ENCODE results near the gene TTC33. TPM values are rescaled to one million over a fixed set of nuclear protein-coding genes. Genes with fewer than 3 reads are reported as not detected.

TTC33 gene
- total and polyA plus RNA-seq, 2 of the 13 experiments (the other 11 are each of a cell fraction or from before 2014, with no cell fraction given) = 4.5 to 20.0 TPM

DNA sequence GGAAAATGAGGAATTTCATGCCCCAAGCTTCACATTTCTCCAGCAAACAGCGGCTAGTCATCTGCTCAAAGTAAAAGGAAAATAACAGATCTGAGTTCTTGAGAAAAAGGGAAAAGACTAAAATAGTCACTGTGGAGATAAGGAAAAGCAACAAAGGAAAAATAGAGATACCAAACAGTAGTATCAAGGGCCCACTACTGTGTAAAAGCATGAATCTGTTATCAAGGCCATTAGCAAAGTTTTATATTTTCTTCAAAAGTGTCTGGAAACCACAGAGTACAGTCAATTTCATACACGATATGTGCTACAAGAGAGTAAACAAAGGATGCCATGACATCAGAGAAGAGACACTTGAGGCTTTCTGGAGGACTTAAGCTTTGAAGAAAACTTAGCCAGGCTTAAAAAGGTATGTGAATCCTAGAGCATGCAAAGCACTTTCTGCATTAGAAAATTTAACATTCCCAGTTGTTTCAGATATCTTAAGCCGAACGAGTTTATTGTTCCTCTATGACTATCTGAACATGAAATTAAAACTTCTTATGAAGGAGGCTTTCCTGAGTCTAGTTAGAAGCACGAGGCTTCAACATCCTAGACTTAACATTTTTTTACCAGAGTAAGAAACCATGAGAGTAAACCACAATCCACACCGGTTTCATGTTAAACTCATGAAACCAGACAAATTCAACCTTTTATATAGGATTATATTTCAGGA is 1.2 kb downstream of the TTC33 start (continued):
- TF ChIP-seq GABPA (IDR thresholded peaks at IDR 0.05; ENCODE audit: low read depth, low read length) (no peak), GABPA (CRISPR knock-in tag; IDR thresholded peaks at IDR 0.05; ENCODE audit: low read depth) (no peak; the same call in 1 of the 2 replicates)

DNA sequence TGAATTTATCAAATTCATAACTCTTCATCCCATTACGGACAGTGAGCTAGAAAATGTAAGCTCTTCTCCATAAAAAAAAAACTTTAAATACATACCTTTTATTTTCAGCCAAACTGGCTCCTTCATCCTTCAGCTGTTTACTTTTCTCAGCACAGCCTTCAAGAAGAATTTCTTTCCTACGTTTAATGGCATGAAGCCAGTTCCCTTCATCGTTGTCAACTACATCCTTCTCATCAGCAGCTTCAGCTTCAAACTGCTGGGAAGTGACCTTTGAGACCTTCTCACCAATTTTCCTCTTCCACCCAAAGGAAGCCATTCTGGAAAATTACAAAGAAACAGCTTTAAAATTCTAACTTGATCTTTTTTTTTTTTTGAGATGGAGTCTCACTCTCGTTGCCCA is 9.1 kb downstream of the TTC33 start:
- H3K4me3 ChIP-seq (replicated peaks in 1 of 3; ENCODE audit: insufficient read depth in 1 of 3, low read depth in 2 of 3, low read length in 3 of 3) = no peak overlapping the region
- WGBS (ENCODE audit: low lambda C conversion rate) = 82% methylated on average over 4 of the region's 4 CpGs
- ATAC-seq = no peak
- TF ChIP-seq PITX1 (CRISPR knock-in tag; IDR thresholded peaks at IDR 0.05) = no peak
- TF ChIP-seq PHF5A (CRISPR knock-in tag; IDR thresholded peaks at IDR 0.05; ENCODE audit: low read depth, unreplicated experiment) = no peak
- no peak for TF ChIP-seq SRSF9 (IDR thresholded peaks at IDR 0.05; ENCODE audit: borderline replicate concordance, insufficient read depth, low read depth, low read length, poor library complexity, severe bottlenecking)
- TF ChIP-seq MIER2 (CRISPR knock-in tag; IDR thresholded peaks at IDR 0.05) = no peak
- TF ChIP-seq ZNF180 (CRISPR knock-in tag; IDR thresholded peaks at IDR 0.05; ENCODE audit: borderline replicate concordance, low read depth) = no peak
- no peak for TF ChIP-seq ZNF639 (CRISPR knock-in tag; conservative IDR thresholded peaks at IDR 0.05)
- no peak for TF ChIP-seq DPF2 (CRISPR knock-in tag; IDR thresholded peaks at IDR 0.05; ENCODE audit: borderline replicate concordance, low read depth)
- no peak for TF ChIP-seq FOXC1 (CRISPR knock-in tag; IDR thresholded peaks at IDR 0.05; ENCODE audit: borderline replicate concordance)
- no peak for TF ChIP-seq ZNF652 (CRISPR knock-in tag; IDR thresholded peaks at IDR 0.05; ENCODE audit: borderline replicate concordance, low read depth)
- TF ChIP-seq ZNF235 (CRISPR knock-in tag; IDR thresholded peaks at IDR 0.05; ENCODE audit: borderline replicate concordance) = no peak
- TF ChIP-seq ZIK1 (CRISPR knock-in tag; IDR thresholded peaks at IDR 0.05; ENCODE audit: borderline replicate concordance, low read depth) = no peak
- TF ChIP-seq, protein P1, sequence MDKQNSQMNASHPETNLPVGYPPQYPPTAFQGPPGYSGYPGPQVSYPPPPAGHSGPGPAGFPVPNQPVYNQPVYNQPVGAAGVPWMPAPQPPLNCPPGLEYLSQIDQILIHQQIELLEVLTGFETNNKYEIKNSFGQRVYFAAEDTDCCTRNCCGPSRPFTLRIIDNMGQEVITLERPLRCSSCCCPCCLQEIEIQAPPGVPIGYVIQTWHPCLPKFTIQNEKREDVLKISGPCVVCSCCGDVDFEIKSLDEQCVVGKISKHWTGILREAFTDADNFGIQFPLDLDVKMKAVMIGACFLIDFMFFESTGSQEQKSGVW (CRISPR knock-in tag; IDR thresholded peaks at IDR 0.05; ENCODE audit: borderline replicate concordance) = no peak
- TF ChIP-seq, protein P2, sequence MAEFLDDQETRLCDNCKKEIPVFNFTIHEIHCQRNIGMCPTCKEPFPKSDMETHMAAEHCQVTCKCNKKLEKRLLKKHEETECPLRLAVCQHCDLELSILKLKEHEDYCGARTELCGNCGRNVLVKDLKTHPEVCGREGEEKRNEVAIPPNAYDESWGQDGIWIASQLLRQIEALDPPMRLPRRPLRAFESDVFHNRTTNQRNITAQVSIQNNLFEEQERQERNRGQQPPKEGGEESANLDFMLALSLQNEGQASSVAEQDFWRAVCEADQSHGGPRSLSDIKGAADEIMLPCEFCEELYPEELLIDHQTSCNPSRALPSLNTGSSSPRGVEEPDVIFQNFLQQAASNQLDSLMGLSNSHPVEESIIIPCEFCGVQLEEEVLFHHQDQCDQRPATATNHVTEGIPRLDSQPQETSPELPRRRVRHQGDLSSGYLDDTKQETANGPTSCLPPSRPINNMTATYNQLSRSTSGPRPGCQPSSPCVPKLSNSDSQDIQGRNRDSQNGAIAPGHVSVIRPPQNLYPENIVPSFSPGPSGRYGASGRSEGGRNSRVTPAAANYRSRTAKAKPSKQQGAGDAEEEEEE (CRISPR knock-in tag; IDR thresholded peaks at IDR 0.05; ENCODE audit: borderline replicate concordance) = no peak
- TF ChIP-seq ZFP36 (IDR thresholded peaks at IDR 0.05; ENCODE audit: borderline replicate concordance, low read depth, low read length, partially characterized antibody) = no peak
- TF ChIP-seq ZBTB42 (CRISPR knock-in tag; IDR thresholded peaks at IDR 0.05) = no peak
- TF ChIP-seq, protein P3, sequence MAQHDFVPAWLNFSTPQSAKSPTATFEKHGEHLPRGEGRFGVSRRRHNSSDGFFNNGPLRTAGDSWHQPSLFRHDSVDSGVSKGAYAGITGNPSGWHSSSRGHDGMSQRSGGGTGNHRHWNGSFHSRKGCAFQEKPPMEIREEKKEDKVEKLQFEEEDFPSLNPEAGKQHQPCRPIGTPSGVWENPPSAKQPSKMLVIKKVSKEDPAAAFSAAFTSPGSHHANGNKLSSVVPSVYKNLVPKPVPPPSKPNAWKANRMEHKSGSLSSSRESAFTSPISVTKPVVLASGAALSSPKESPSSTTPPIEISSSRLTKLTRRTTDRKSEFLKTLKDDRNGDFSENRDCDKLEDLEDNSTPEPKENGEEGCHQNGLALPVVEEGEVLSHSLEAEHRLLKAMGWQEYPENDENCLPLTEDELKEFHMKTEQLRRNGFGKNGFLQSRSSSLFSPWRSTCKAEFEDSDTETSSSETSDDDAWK (CRISPR knock-in tag; IDR thresholded peaks at IDR 0.05) = no peak

More for the DNA sequence above, 9.1 kb downstream of the TTC33 start:
- 0 out of 2 replicates have a peak, but pooled peaks cover 8% of the 10 kb centered on the region for H3K4me1 ChIP-seq (ENCODE audit: insufficient read depth, low read length)
- intact Hi-C loops (cut with micrococcal nuclease; ENCODE audit: unreplicated experiment) (no loop called here), in situ Hi-C loops (cut with HindIII; ENCODE audit: extremely low pct_ligation_motif_present, low pct_unique_long_range_greater_than_20kb) (no loop called here)
- no peak overlapping the region for H2AFZ ChIP-seq (ENCODE audit: low read length)
- no peak overlapping the region for H3K4me2 ChIP-seq (ENCODE audit: low read depth, low read length)
- no peak overlapping the region for H3K9ac ChIP-seq (ENCODE audit: insufficient read depth, low read depth, low read length)
- no peak overlapping the region for H3K27ac ChIP-seq (ENCODE audit: extremely low read length, insufficient read depth, low read length)
- no peak for FAIRE-seq
- no peaks in the 10 kb centered on the region for H3K9me3 ChIP-seq (ENCODE audit: low read length)
- no peak for DNase-seq (ENCODE audit: low spot score)
- peaks cover 0 to 9% of the 10 kb centered on the region in 2 experiments; a peak in 3 of 5 replicates for H3K36me3 ChIP-seq (replicated peaks in 1 of 2; ENCODE audit: control insufficient read depth in 1 of 2, insufficient read depth in 2 of 2, low read length in 2 of 2)
- H4K20me1 ChIP-seq (ENCODE audit: insufficient read depth, low read length) = no peaks in the 10 kb centered on the region
- H3K79me2 ChIP-seq (ENCODE audit: insufficient read depth, low read length) = peaks cover 11% of the 10 kb centered on the region
- no TSS peak for BruUV-seq (replicated peaks)
- H3K27me3 ChIP-seq (ENCODE audit: control insufficient read depth in 1 of 2, insufficient read depth in 2 of 2, low read length in 2 of 2) = no peaks in the 10 kb centered on the region
- CTCF ChIA-PET (ENCODE audit: low intra/inter-chr PET ratio, low total read pairs) = no interaction called here
- POLR2A ChIA-PET = no interaction called here
